ENCODE data around the gene TENT4B.

DNA sequence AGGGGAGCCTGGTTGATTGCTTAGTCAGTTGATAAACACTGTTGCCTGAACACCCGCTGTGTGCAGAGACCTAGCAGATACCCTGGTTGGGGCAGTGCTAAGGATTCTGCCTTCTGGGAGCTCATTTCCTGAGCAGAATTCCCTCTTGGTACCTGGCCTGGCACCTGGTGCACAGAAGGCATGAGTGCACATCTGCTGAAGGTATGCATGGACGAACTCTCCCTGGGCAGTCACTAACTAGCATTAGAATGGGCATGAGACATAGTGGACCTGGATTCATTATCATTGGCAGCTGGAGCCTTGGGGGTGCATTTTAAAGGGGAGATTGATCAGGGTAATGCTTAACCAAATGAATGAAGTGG is 126.4 kb downstream of the TENT4B start:
- TF ChIP-seq BHLHE40 (IDR thresholded peaks at IDR 0.05; ENCODE audit: low read depth, low read length): no peak
- no peak for TF ChIP-seq MYC (IDR thresholded peaks at IDR 0.05; ENCODE audit: borderline replicate concordance, low read length)
- no peak for TF ChIP-seq RNF2 (IDR thresholded peaks at IDR 0.05; ENCODE audit: borderline replicate concordance, low read depth)
- TF ChIP-seq, protein P1, sequence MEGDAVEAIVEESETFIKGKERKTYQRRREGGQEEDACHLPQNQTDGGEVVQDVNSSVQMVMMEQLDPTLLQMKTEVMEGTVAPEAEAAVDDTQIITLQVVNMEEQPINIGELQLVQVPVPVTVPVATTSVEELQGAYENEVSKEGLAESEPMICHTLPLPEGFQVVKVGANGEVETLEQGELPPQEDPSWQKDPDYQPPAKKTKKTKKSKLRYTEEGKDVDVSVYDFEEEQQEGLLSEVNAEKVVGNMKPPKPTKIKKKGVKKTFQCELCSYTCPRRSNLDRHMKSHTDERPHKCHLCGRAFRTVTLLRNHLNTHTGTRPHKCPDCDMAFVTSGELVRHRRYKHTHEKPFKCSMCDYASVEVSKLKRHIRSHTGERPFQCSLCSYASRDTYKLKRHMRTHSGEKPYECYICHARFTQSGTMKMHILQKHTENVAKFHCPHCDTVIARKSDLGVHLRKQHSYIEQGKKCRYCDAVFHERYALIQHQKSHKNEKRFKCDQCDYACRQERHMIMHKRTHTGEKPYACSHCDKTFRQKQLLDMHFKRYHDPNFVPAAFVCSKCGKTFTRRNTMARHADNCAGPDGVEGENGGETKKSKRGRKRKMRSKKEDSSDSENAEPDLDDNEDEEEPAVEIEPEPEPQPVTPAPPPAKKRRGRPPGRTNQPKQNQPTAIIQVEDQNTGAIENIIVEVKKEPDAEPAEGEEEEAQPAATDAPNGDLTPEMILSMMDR (IDR thresholded peaks at IDR 0.05): no peak
- no peak for TF ChIP-seq CEBPB (IDR thresholded peaks at IDR 0.05)
- TF ChIP-seq E2F6 (IDR thresholded peaks at IDR 0.05; ENCODE audit: borderline replicate concordance, low read depth): no peak

Data from A549 (cell line).